CD4-positive, alpha-beta T cell treated with Interleukin-17A for 1 hour (primary cell): ENCODE results near the gene MAEL.
A peak's percentile ranks its signal among the peaks of the same experiment; 100 is the strongest.

Source experiments
- DNase-seq: peaks from one replicate; pipeline ENCODE4 v3.0.0-alpha.2; 2020

MAEL gene

GRCh38 chr1:166988974-166989515 is at the start of gene MAEL:
Gene MAEL (plus strand): TSS chr1:166989280. CDS start chr1:166989353, 73 bp downstream.
- DNase-seq = no peak

GRCh38 chr1:166939741-166940375 is 49.2 kb upstream of the MAEL start:
- no peak for DNase-seq

GRCh38 chr1:166944186-166944967 is 44.7 kb upstream of the MAEL start:
- DNase-seq = no peak

GRCh38 chr1:166947398-166948043 is 41.6 kb upstream of the MAEL start:
- no peak for DNase-seq

GRCh38 chr1:166948856-166949350 is 40.2 kb upstream of the MAEL start:
- DNase-seq = no peak

GRCh38 chr1:166950156-166950555 is 38.9 kb upstream of the MAEL start:
- DNase-seq = no peak

- DNase-seq = no peak
Measured at GRCh38 chr1:166951050-166951449, 38.0 kb upstream of the MAEL start.

- DNase-seq = no peak
Measured at GRCh38 chr1:166952002-166952746, 36.9 kb upstream of the MAEL start.

GRCh38 chr1:166953491-166953890 is 35.6 kb upstream of the MAEL start:
- no peak for DNase-seq

GRCh38 chr1:166956057-166956850 is 32.8 kb upstream of the MAEL start:
- no peak for DNase-seq

GRCh38 chr1:166956872-166957271 is 32.2 kb upstream of the MAEL start:
- no peak for DNase-seq

- DNase-seq = no peak
Measured at GRCh38 chr1:166960858-166961474, 28.1 kb upstream of the MAEL start.

GRCh38 chr1:166969074-166969677 is 19.9 kb upstream of the MAEL start:
- no peak for DNase-seq

GRCh38 chr1:166971252-166971651 is 17.8 kb upstream of the MAEL start:
- DNase-seq = no peak

- DNase-seq = no peak
Measured at GRCh38 chr1:166972193-166972592, 16.9 kb upstream of the MAEL start.

- no peak for DNase-seq
Measured at GRCh38 chr1:166972826-166973225, 16.3 kb upstream of the MAEL start.

- peak; percentile 16 for DNase-seq
Measured at GRCh38 chr1:166974647-166975345, 14.3 kb upstream of the MAEL start.

GRCh38 chr1:166975361-166976129 is 13.5 kb upstream of the MAEL start, which contains the start of gene ILDR2:
Gene ILDR2 (minus strand): TSS chr1:166975540. CDS start chr1:166975268, 272 bp downstream.
- DNase-seq = peak; percentile 45

GRCh38 chr1:166977951-166978350 is 11.1 kb upstream of the MAEL start:
- DNase-seq = no peak
